A673 (cell line): ENCODE measurements around the gene HERC5. TPM values are rescaled to one million over a fixed set of nuclear protein-coding genes. Genes with fewer than 3 reads are reported as not detected.
A peak's percentile ranks its signal among the peaks of the same experiment; 100 is the strongest.

ENCODE experiments used
- Bru-seq: library from RNA; stranded (reverse); fragments of 400-500 nt; gene quantifications from one replicate; lab custom pipeline; 2021; lab: Mats Ljungman, UMichigan
- BruChase-seq, 2 experiments: library from RNA; stranded (reverse); fragments of 400-500 nt; gene quantifications; one replicate each; lab custom pipeline; 2021; lab: Mats Ljungman, UMichigan
- BruUV-seq: library from RNA; stranded (reverse); fragments of 400-500 nt; replicated peaks from 2 replicates; lab custom pipeline; 2021; lab: Mats Ljungman, UMichigan
- CTCF ChIA-PET: fragments of 300-600 bp; sonication (Branson Sonifier 250); formaldehyde crosslinking; loops from one replicate; lab custom pipeline; 2022; ENCODE audit warnings: antibody characterized with exemption; lab: Charles Lee
- POLR2A ChIA-PET: fragments of 300-600 bp; sonication (Branson Sonifier 250); formaldehyde crosslinking; loops from one replicate; lab custom pipeline; 2022; ENCODE audit warnings: antibody characterized with exemption; ENCODE audit not compliant: low non-redundant PET; lab: Charles Lee
- DNase-seq: peaks from one replicate; pipeline ENCODE4 v3.0.0-alpha.2; 2015; ENCODE audit warnings: low spot score
- H3K27ac ChIP-seq: fragments of 200-600 bp; sonication (generic); 2 replicates; pipeline ENCODE4 v1.5.1; 2016; ENCODE audit warnings: mixed run types, low read depth, mild to moderate bottlenecking, mixed read lengths, antibody characterized with exemption, low read length; ENCODE audit not compliant: poor library complexity, severe bottlenecking
- H3K27me3 ChIP-seq: fragments of 200-600 bp; sonication (generic); replicated peaks from 2 replicates; pipeline ENCODE4 v1.6.1; 2017; ENCODE audit warnings: mixed run types, low read depth, mild to moderate bottlenecking, mixed read lengths, antibody characterized with exemption, low read length; ENCODE audit not compliant: insufficient read depth, poor library complexity
- H3K36me3 ChIP-seq: fragments of 200-600 bp; sonication (generic); 2 replicates; pipeline ENCODE4 v1.6.1; 2016; ENCODE audit warnings: mixed run types, mild to moderate bottlenecking, mixed read lengths, antibody characterized with exemption, low read length; ENCODE audit not compliant: insufficient read depth, poor library complexity, severe bottlenecking
- H3K4me1 ChIP-seq: fragments of 200-600 bp; sonication (generic); 2 replicates; pipeline ENCODE4 v1.6.1; 2017; ENCODE audit warnings: mixed run types, mild to moderate bottlenecking, mixed read lengths, antibody characterized with exemption, low read length; ENCODE audit not compliant: insufficient read depth, poor library complexity, severe bottlenecking
- H3K4me3 ChIP-seq: fragments of 200-600 bp; sonication (generic); 2 replicates; pipeline ENCODE4 v1.5.1; 2016; ENCODE audit warnings: low read depth, mixed run types, mild to moderate bottlenecking, mixed read lengths, low read length; ENCODE audit not compliant: poor library complexity, severe bottlenecking
- H3K9me3 ChIP-seq: fragments of 200-600 bp; sonication (generic); 2 replicates; pipeline ENCODE4 v1.6.1; 2016; ENCODE audit warnings: mixed run types, low read depth, mild to moderate bottlenecking, mixed read lengths, antibody characterized with exemption, low read length; ENCODE audit not compliant: poor library complexity, severe bottlenecking
- CTCF ChIP-seq: fragments of 300-800, 200-600 bp; sonication (generic); conservative IDR thresholded peaks from 2 replicates; pipeline ENCODE4 v1.5.1; 2017; ENCODE audit warnings: low read depth, mild to moderate bottlenecking, antibody characterized with exemption, low read length, moderate library complexity, mixed read lengths
- EZH2 ChIP-seq: fragments of 200-600 bp; sonication (generic); IDR thresholded peaks from 2 replicates; pipeline ENCODE4 v1.6.1; 2017; ENCODE audit warnings: borderline replicate concordance, low read depth, mild to moderate bottlenecking, mixed read lengths, antibody characterized with exemption, low read length; ENCODE audit not compliant: poor library complexity, severe bottlenecking
- intact Hi-C: fragments of 100-400 bp; cut with micrococcal nuclease; formaldehyde crosslinking; loops from one replicate; pipeline ENCODE4 v1.10.0; 2022; ENCODE audit not compliant: unreplicated experiment
- long read RNA-seq: library from polyadenylated mRNA; stranded (forward); transcript quantifications from one replicate; pipeline ENCODE4 v2.0.0, GENCODE V29; 2022
- total RNA-seq: library from RNA; stranded (reverse); gene quantifications from 2 replicates; pipeline ENCODE4 v1.2.3, GENCODE V29; 2021

Gene HERC5
- 0.54 and 1.2 TPM in 2 replicates for total RNA-seq
- Bru-seq, nascent RNA = percentile 30 among the genes with signal in this experiment
- BruChase-seq, experiment 1, labeled RNA remaining after a 2-hour chase = percentile 25 among the genes with signal in this experiment
- BruChase-seq, experiment 2, labeled RNA remaining after a 6-hour chase = percentile 30 among the genes with signal in this experiment
- long read RNA-seq, partial matches to known transcripts = 0 of 5 reads
- long read RNA-seq, other reads (novel, unspliced or antisense) = 2 of 5 reads

- CTCF ChIA-PET = no interaction called here
- Histone ChIP-seq H3K27ac (no peak within 1 kb of the TSS), H3K4me3 (peak within 1 kb of the TSS; percentile 46), H3K36me3 (no peaks in the 10 kb centered on the region), H3K9me3 (no peaks in the 10 kb centered on the region), H3K27me3 (peaks cover 14% of the 10 kb centered on the region), H3K4me1 (no peaks in the 10 kb centered on the region)
- BruUV-seq = no TSS peak
- POLR2A ChIA-PET = interaction anchor here (0.6 kb wide), 1 partner anchor 22 kb away, joined by 6 read pairs; no protein-coding TSS in a partner anchor
- peak; percentile 53 for TF ChIP-seq CTCF
- no peak for TF ChIP-seq EZH2
- peak; percentile 79 for DNase-seq
- intact Hi-C loops = loop anchor here (10.0 kb wide), 1 partner anchor 92 kb away; no protein-coding TSS in a partner anchor
Measured at GRCh38 chr4:88456670-88457306, at the start of gene HERC5. TSS of gene HERC5 (plus strand) at chr4:88457119. CDS start at chr4:88457270, 151 bp downstream.

GRCh38 chr4:88409206-88409605 is 47.7 kb upstream of the HERC5 start:
- H3K36me3 ChIP-seq = no peaks in the 10 kb centered on the region
- no peaks in the 10 kb centered on the region for H3K27me3 ChIP-seq
- BruUV-seq = no TSS peak
- DNase-seq = no peak
- TF ChIP-seq CTCF = no peak
- TF ChIP-seq EZH2 = no peak
- H3K4me1 ChIP-seq = no peaks in the 10 kb centered on the region
- intact Hi-C loops = no loop called here
- CTCF ChIA-PET = no interaction called here
- H3K27ac ChIP-seq = no peak overlapping the region
- POLR2A ChIA-PET = no interaction called here
- no peak overlapping the region for H3K4me3 ChIP-seq
- no peaks in the 10 kb centered on the region for H3K9me3 ChIP-seq

- BruUV-seq = no TSS peak
- no peaks in the 10 kb centered on the region for H3K4me1 ChIP-seq
- no peak for DNase-seq
- intact Hi-C loops = no loop called here
- H3K27me3 ChIP-seq = no peaks in the 10 kb centered on the region
- CTCF ChIA-PET = no interaction called here
- POLR2A ChIA-PET = no interaction called here
- no peaks in the 10 kb centered on the region for H3K36me3 ChIP-seq
- no peak overlapping the region for H3K4me3 ChIP-seq
- H3K9me3 ChIP-seq = no peaks in the 10 kb centered on the region
- H3K27ac ChIP-seq = no peak overlapping the region
- no peak for TF ChIP-seq EZH2
- TF ChIP-seq CTCF = no peak
Measured at GRCh38 chr4:88409789-88410188, 47.1 kb upstream of the HERC5 start.
